ENCODE results near the gene ATXN7.

DNA sequence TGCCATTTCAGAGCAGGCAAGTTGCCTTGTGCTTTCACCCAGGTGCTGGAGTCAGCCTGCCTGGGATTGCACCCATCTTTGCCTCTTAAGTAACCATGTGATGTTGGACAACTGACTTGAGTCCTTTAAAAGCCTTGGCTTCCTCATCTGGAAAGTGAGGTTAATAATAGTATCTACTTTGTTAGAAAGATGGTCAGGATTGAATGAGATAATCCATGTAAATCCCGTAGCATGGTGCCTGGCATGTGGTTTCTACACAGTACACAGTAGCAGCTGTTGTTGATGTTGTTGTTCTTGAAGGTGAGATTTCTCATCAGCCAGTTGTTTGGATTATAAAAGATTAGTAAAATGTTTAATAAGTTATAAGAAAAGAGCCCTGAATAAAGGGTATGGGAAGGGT, 110.8 kb downstream of the ATXN7 start:
- TF ChIP-seq, protein P1, sequence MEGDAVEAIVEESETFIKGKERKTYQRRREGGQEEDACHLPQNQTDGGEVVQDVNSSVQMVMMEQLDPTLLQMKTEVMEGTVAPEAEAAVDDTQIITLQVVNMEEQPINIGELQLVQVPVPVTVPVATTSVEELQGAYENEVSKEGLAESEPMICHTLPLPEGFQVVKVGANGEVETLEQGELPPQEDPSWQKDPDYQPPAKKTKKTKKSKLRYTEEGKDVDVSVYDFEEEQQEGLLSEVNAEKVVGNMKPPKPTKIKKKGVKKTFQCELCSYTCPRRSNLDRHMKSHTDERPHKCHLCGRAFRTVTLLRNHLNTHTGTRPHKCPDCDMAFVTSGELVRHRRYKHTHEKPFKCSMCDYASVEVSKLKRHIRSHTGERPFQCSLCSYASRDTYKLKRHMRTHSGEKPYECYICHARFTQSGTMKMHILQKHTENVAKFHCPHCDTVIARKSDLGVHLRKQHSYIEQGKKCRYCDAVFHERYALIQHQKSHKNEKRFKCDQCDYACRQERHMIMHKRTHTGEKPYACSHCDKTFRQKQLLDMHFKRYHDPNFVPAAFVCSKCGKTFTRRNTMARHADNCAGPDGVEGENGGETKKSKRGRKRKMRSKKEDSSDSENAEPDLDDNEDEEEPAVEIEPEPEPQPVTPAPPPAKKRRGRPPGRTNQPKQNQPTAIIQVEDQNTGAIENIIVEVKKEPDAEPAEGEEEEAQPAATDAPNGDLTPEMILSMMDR (IDR thresholded peaks at IDR 0.05), result no peak
- no peak for TF ChIP-seq POLR2A (IDR thresholded peaks at IDR 0.05)
